Measurements from ENCODE around the gene PGBD2. TPM values are rescaled to one million over a fixed set of nuclear protein-coding genes. Genes with fewer than 3 reads are reported as not detected.
"Not testable (repeated sequence)": the region's sequence is repeated elsewhere in the genome, so short reads cannot be mapped to it uniquely, and the experiment has no call there.

PGBD2 gene
- total RNA-seq, 1 experiment from 2014 or later = 6.1 TPM

- peaks cover 12% of the 10 kb centered on the region; the same call in 1 of the 2 replicates for H3K36me3 ChIP-seq (ENCODE audit: insufficient read depth, low read length)
- no peaks in the 10 kb centered on the region for H4K20me1 ChIP-seq (ENCODE audit: insufficient read depth, low read depth, low read length)
- H3K9ac ChIP-seq (ENCODE audit: low read length) = no peak overlapping the region
- H3K27me3 ChIP-seq (ENCODE audit: low read length) = no peaks in the 10 kb centered on the region
- peaks cover 15% of the 10 kb centered on the region for H3K4me1 ChIP-seq (ENCODE audit: low read length)
- no peak overlapping the region for H2AFZ ChIP-seq (ENCODE audit: low read length)
- H3K9me3 ChIP-seq (ENCODE audit: low read length) = no peaks in the 10 kb centered on the region
- DNase-seq = no peak
- no peak overlapping the region for H3K27ac ChIP-seq (ENCODE audit: low read length)
- no peaks in the 10 kb centered on the region for H3K9me2 ChIP-seq (replicated peaks; ENCODE audit: insufficient read depth, low read length)
- H3K4me3 ChIP-seq (ENCODE audit: low read length) = no peak overlapping the region
- H3K4me2 ChIP-seq (ENCODE audit: low read depth, low read length, poor library complexity, severe bottlenecking) = no peak overlapping the region
- H3K79me2 ChIP-seq (ENCODE audit: low read length) = peaks cover 28% of the 10 kb centered on the region
Measured at GRCh38 chr1:248913933-248914332, 7.9 kb downstream of the PGBD2 start.

DNA sequence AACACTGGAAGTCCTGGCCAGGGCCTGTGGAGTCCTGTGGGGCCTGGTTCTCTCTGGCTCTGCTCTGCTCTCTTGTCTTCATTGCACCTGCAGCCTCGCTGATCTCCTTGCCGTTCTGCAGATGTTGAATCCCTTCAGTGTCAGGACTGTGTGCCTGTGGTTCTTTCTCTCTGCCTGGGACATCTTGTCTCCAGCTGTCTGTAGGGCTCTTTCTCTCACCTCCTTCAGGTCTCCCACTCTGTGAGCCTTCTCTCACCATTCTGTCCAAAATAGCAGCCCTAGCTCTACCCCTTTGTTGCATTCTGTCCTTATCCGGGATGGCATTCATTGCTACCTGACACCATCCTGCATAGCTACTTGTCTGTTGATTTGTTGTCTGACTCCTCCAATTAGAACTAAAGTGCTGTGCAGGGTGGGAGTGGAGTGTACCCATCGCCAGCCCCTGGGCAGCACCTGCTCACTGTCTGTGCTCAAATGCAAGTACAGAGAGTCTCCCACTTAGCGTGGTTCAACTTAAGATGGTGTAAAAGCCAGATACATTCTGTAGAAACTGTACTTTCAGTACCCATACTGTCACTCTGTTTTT lies 8.9 kb downstream of the PGBD2 start:
- Histone ChIP-seq H3K36me3 (ENCODE audit: insufficient read depth, low read length) (peaks cover 20% of the 10 kb centered on the region), H3K27ac (ENCODE audit: low read length) (no peak overlapping the region), H3K9ac (ENCODE audit: low read length) (no peak overlapping the region), H3K4me3 (ENCODE audit: low read length) (no peak overlapping the region), H3K79me2 (ENCODE audit: low read length) (peaks cover 20% of the 10 kb centered on the region), H3K4me2 (ENCODE audit: low read depth, low read length, poor library complexity, severe bottlenecking) (no peak overlapping the region), H3K9me3 (ENCODE audit: low read length) (no peaks in the 10 kb centered on the region), H3K4me1 (ENCODE audit: low read length) (peaks cover 7% of the 10 kb centered on the region), H4K20me1 (ENCODE audit: insufficient read depth, low read depth, low read length) (no peaks in the 10 kb centered on the region), H3K27me3 (ENCODE audit: low read length) (no peaks in the 10 kb centered on the region), H2AFZ (ENCODE audit: low read length) (no peak overlapping the region), H3K9me2 (replicated peaks; ENCODE audit: insufficient read depth, low read length) (no peaks in the 10 kb centered on the region)
- DNase-seq = no peak

GRCh38 chr1:248918131-248918530 lies 12.1 kb downstream of the PGBD2 start:
- no peak overlapping the region for H3K4me3 ChIP-seq (ENCODE audit: low read length)
- no peak overlapping the region for H3K27ac ChIP-seq (ENCODE audit: low read length)
- H4K20me1 ChIP-seq (ENCODE audit: insufficient read depth, low read depth, low read length) = no peaks in the 10 kb centered on the region
- no peaks in the 10 kb centered on the region for H3K4me1 ChIP-seq (ENCODE audit: low read length)
- H3K4me2 ChIP-seq (ENCODE audit: low read depth, low read length, poor library complexity, severe bottlenecking) = no peak overlapping the region
- H3K79me2 ChIP-seq (ENCODE audit: low read length) = 0 out of 2 replicates have a peak, but pooled peaks cover 2% of the 10 kb centered on the region
- H3K9me2 ChIP-seq (replicated peaks; ENCODE audit: insufficient read depth, low read length) = no peaks in the 10 kb centered on the region
- H3K27me3 ChIP-seq (ENCODE audit: low read length) = no peaks in the 10 kb centered on the region
- H2AFZ ChIP-seq (ENCODE audit: low read length) = no peak overlapping the region
- no peak overlapping the region for H3K9ac ChIP-seq (ENCODE audit: low read length)
- H3K9me3 ChIP-seq (ENCODE audit: low read length) = no peaks in the 10 kb centered on the region
- no peak for DNase-seq
- peaks cover 20% of the 10 kb centered on the region for H3K36me3 ChIP-seq (ENCODE audit: insufficient read depth, low read length)

DNA sequence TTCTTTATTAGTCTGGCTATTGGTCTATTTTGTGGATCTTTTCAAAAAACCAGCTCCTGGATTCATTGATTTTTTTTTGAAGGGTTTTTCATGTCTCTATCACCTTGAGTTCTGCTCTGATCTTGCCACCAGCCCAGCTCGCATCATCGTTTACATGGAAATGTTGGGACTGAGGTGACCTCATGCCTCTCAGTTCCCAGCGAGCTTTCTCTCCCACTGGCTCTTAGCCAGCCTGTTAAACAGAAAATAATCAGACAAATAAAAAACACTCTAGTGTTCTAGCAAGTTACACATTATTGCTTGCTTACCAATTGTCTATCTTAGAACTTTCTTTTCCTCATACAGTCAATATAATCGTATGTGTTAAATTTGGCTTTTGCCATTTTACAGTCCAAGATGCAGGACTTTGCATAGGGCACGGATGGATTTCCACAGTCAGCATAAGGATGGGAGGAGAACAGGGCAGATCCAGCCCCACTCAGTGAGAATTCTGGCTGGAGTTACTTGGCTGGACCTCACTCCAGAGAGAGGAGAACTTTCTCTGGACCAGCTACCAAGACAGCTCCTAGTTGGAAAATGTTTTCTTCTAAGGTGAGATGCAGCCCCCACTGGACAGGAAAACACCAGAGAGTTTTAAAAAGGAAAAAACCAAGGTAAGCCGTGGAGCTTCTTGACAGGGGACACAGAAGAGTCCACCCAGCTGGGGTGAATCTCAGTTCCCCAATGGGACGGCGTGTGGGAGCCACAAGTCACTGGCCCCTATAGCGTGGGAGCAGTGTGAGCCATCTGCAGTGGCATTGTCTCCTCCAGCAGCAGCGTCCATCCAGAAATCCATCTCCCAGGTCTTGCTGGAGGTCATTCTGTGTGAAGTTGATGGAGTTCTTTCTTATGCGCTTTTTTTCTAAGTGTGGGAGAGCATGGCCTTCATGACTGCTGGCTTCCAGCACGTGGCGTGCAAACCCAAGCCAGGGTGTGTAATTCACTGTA lies 17.6 kb downstream of the PGBD2 start:
- no peaks in the 10 kb centered on the region for H3K4me1 ChIP-seq (ENCODE audit: low read length)
- peaks cover 10% of the 10 kb centered on the region for H3K36me3 ChIP-seq (ENCODE audit: insufficient read depth, low read length)
- no peak overlapping the region for H3K27ac ChIP-seq (ENCODE audit: low read length)
- DNase-seq = no peak
- H3K4me3 ChIP-seq (ENCODE audit: low read length) = no peak overlapping the region
- 0 out of 2 replicates have a peak, but pooled peaks cover 2% of the 10 kb centered on the region for H3K79me2 ChIP-seq (ENCODE audit: low read length)
- no peak overlapping the region for H2AFZ ChIP-seq (ENCODE audit: low read length)
- no peak overlapping the region for H3K4me2 ChIP-seq (ENCODE audit: low read depth, low read length, poor library complexity, severe bottlenecking)
- H4K20me1 ChIP-seq (ENCODE audit: insufficient read depth, low read depth, low read length) = no peaks in the 10 kb centered on the region
- no peaks in the 10 kb centered on the region for H3K9me2 ChIP-seq (replicated peaks; ENCODE audit: insufficient read depth, low read length)
- no peak overlapping the region for H3K9ac ChIP-seq (ENCODE audit: low read length)
- no peaks in the 10 kb centered on the region for H3K27me3 ChIP-seq (ENCODE audit: low read length)
- H3K9me3 ChIP-seq (ENCODE audit: low read length) = no peaks in the 10 kb centered on the region

DNA sequence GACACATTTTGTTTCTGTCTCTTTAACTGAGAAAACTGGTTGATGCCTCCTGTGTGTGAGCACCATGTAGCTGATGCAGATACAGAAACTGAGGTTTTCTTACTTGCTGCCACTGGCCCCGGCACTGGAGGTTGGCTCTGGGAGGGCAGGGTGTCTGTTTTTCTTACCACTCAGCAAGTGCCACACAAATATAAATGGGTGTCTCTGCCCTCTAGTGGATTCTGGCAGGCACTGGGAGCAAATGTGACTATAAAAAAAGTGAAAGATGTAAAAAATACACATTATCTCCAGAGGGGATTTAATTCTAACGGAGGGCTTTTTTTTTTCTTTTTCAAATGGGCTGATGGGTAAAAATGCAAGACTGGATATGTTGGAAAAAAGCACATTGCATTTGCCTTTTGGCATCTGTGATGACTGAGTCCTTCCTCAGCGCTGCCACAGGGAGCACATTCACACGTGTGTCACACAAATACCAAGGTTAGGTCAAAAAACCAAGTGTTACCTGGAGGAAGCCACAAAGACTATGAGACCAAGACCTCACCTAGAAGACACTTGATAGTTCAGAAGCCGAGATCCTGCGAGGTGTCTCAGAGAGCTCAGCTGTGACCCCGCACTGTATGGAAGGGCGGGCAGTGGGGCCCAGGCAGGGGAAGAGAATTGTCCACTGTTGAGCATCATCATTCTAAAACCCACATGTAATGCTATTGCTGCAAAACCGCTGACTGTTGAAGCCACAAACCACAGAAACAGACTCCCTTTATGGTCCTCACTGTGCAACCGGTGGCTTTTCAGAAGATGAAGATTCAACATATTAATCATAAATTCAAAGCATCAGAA lies 18.9 kb downstream of the PGBD2 start:
- DNase-seq = peak; percentile 83
- Histone ChIP-seq H3K9ac (ENCODE audit: low read length) (no peak overlapping the region), H3K79me2 (ENCODE audit: low read length) (no peaks in the 10 kb centered on the region), H3K36me3 (ENCODE audit: insufficient read depth, low read length) (no peaks in the 10 kb centered on the region), H3K9me3 (ENCODE audit: low read length) (no peaks in the 10 kb centered on the region), H2AFZ (ENCODE audit: low read length) (no peak overlapping the region), H3K9me2 (replicated peaks; ENCODE audit: insufficient read depth, low read length) (no peaks in the 10 kb centered on the region), H3K4me3 (ENCODE audit: low read length) (no peak overlapping the region), H3K27me3 (ENCODE audit: low read length) (no peaks in the 10 kb centered on the region), H3K27ac (ENCODE audit: low read length) (no peak overlapping the region), H3K4me1 (ENCODE audit: low read length) (no peaks in the 10 kb centered on the region), H3K4me2 (ENCODE audit: low read depth, low read length, poor library complexity, severe bottlenecking) (no peak overlapping the region), H4K20me1 (ENCODE audit: insufficient read depth, low read depth, low read length) (no peaks in the 10 kb centered on the region)

DNA sequence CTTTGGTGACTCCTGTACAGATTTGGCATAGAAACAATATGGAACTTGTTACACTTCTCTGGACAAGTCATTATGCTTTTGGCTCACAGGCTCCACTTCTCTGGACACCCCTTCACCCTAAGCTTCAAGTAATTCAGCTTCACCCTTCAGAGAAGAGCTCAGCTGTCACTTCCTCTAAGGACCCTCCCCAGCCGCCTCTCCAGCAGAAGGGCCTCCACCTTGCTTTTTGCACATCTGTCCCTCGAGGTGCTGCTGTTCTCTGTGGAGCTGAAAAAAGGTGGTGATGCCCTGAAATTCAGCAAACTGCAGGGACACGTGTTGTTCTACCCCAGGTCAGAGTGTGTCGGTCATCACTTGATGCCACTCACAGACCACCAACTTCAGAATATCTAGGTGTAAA lies 19.8 kb downstream of the PGBD2 start:
- H3K4me1 ChIP-seq (ENCODE audit: low read length); H3K27ac ChIP-seq (ENCODE audit: low read length); H4K20me1 ChIP-seq (ENCODE audit: insufficient read depth, low read depth, low read length); H2AFZ ChIP-seq (ENCODE audit: low read length); H3K27me3 ChIP-seq (ENCODE audit: low read length); H3K9ac ChIP-seq (ENCODE audit: low read length); H3K36me3 ChIP-seq (ENCODE audit: insufficient read depth, low read length); H3K4me2 ChIP-seq (ENCODE audit: low read depth, low read length, poor library complexity, severe bottlenecking); DNase-seq; H3K4me3 ChIP-seq (ENCODE audit: low read length); H3K9me2 ChIP-seq (replicated peaks; ENCODE audit: insufficient read depth, low read length); H3K79me2 ChIP-seq (ENCODE audit: low read length); H3K9me3 ChIP-seq (ENCODE audit: low read length): not testable (repeated sequence)

DNA sequence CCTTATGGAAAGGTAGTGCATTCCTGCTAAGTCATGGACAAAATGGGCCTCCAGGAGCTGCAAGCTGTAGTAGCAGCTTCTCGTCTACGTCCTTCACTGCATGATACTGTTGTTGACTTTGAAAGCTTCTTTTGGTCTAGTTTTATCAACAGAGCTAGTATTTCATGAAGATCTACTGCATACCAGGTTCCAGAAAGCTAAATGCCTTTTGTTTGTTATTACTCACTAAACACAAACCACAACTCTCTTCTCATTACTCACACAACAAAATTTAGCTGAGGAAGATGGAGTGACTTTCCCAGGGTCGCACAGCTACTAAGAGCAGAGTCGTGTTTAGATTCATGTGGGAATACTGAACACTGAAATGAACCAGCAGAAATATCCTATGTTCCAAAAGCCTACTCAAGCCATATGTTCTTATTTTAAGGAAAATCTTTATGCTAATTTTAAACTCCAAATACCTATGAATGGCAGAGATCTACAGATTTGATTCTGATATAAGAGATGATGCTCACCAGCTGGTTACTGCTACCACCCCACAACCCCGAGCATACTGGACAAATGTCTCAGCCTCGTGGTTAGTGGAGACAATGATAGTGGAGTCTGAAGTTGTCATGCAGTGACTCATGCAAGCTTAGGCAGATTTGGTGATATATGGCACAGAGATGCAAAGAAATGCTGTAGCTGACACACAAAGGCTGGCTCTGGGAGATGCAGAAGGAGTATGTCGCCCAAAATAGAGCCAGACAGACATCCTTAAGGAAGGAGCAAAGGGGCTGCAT lies 20.6 kb downstream of the PGBD2 start:
- Histone ChIP-seq H2AFZ (ENCODE audit: low read length) (no peak overlapping the region), H3K9me3 (ENCODE audit: low read length) (no peaks in the 10 kb centered on the region), H3K9me2 (replicated peaks; ENCODE audit: insufficient read depth, low read length) (no peaks in the 10 kb centered on the region), H4K20me1 (ENCODE audit: insufficient read depth, low read depth, low read length) (no peaks in the 10 kb centered on the region), H3K79me2 (ENCODE audit: low read length) (no peaks in the 10 kb centered on the region), H3K9ac (ENCODE audit: low read length) (no peak overlapping the region), H3K4me2 (ENCODE audit: low read depth, low read length, poor library complexity, severe bottlenecking) (no peak overlapping the region), H3K27me3 (ENCODE audit: low read length) (no peaks in the 10 kb centered on the region), H3K36me3 (ENCODE audit: insufficient read depth, low read length) (no peaks in the 10 kb centered on the region), H3K27ac (ENCODE audit: low read length) (no peak overlapping the region), H3K4me1 (ENCODE audit: low read length) (no peaks in the 10 kb centered on the region), H3K4me3 (ENCODE audit: low read length) (no peak overlapping the region)
- DNase-seq = no peak

Data from Karpas-422 (cell line).